Measurements from ENCODE around the gene RAB8A.

- TF ChIP-seq CTCF (IDR thresholded peaks at IDR 0.05), result no peak
- TF ChIP-seq POLR2A (IDR thresholded peaks at IDR 0.05), result no peak
These were observed 26.6 kb upstream of the RAB8A start for GRCh38 chr19:16085115-16085514.
